Gastroesophageal sphincter (tissue), 4 donors: ENCODE results near the gene TMEM138. TPM values are rescaled to one million over a fixed set of nuclear protein-coding genes. Genes with fewer than 3 reads are reported as not detected.

Experiments used
- ATAC-seq: fragments of 150-250 bp; one replicate; pipeline ENCODE4 v1.9.1; 2016; ENCODE audit warnings: mild to moderate bottlenecking, moderate library complexity
- H3K27ac ChIP-seq, 4 donors: fragments of 200-600 bp; sonication (generic) in 3 of 4; 1 replicate in 3 of 4; 2 replicates in 1 of 4; pipeline ENCODE4 v1.5.1; 2016 to 2019
- H3K27me3 ChIP-seq: fragments of 200-600 bp; sonication (generic); one replicate; pipeline ENCODE4 v1.5.1; 2019
- H3K36me3 ChIP-seq, 2 donors: fragments of 200-600 bp; sonication (generic); one replicate each; pipeline ENCODE4 v1.5.1; 2019; ENCODE audit warnings: control low read depth in 1 of 2
- H3K4me1 ChIP-seq, 3 donors: fragments of 200-600 bp; sonication (generic); 1 replicate in 2 of 3; 2 replicates in 1 of 3; pipeline ENCODE4 v1.5.1; 2016 to 2019; ENCODE audit warnings: control low read depth in 2 of 3
- H3K4me3 ChIP-seq, 2 donors: fragments of 200-600 bp; sonication (generic); one replicate each; pipeline ENCODE4 v1.5.1; 2019; ENCODE audit warnings: mild to moderate bottlenecking in 1 of 2, moderate library complexity in 1 of 2
- H3K9me3 ChIP-seq, 3 donors: fragments of 200-600 bp; sonication (generic); one replicate each; pipeline ENCODE4 v1.5.1; 2017 to 2019; ENCODE audit warnings: control low read depth in 2 of 3
- EP300 ChIP-seq: sonication (generic); formaldehyde crosslinking; IDR thresholded peaks from one replicate; pipeline ENCODE4 v1.6.1; 2017; ENCODE audit warnings: antibody characterized with exemption, mild to moderate bottlenecking
- POLR2A ChIP-seq, 2 donors: fragments of 450-650 bp; IDR thresholded peaks; one replicate each; pipeline ENCODE4 v1.6.1; 2017; ENCODE audit warnings: antibody characterized with exemption in 2 of 2, mild to moderate bottlenecking in 2 of 2, moderate library complexity in 1 of 2
- POLR2AphosphoS5 ChIP-seq: sonication (generic); formaldehyde crosslinking; IDR thresholded peaks from one replicate; pipeline ENCODE4 v1.6.1; 2017; ENCODE audit warnings: antibody characterized with exemption
- WGBS, 2 donors: methylation state at CpG; one replicate each; pipeline ENCODE4 v1.1.5; 2018; ENCODE audit warnings: low coverage in 1 of 2; 5-methylcytosine and 5-hydroxymethylcytosine counted together
- total RNA-seq, 4 donors: library from RNA; depleted of rRNA; stranded (reverse); fragments of >200 nt; gene quantifications; one replicate each; pipeline ENCODE4 v1.1.0, GENCODE V29; 2016
- TF ChIP-seq, protein P1 (sequence below), 4 experiments: fragments of 200-600 bp in 2 of 4; fragments of 450-650 bp in 2 of 4; sonication (generic) in 1 of 4; IDR thresholded peaks; one replicate each; pipeline ENCODE4 v1.5.1; 2017 to 2019; ENCODE audit warnings: antibody characterized with exemption in 4 of 4, mild to moderate bottlenecking in 2 of 4, moderate library complexity in 2 of 4

TMEM138 gene
- total RNA-seq, 4 donors from 2014 or later, result 18.3 to 37.0 (median 21.7) TPM

DNA sequence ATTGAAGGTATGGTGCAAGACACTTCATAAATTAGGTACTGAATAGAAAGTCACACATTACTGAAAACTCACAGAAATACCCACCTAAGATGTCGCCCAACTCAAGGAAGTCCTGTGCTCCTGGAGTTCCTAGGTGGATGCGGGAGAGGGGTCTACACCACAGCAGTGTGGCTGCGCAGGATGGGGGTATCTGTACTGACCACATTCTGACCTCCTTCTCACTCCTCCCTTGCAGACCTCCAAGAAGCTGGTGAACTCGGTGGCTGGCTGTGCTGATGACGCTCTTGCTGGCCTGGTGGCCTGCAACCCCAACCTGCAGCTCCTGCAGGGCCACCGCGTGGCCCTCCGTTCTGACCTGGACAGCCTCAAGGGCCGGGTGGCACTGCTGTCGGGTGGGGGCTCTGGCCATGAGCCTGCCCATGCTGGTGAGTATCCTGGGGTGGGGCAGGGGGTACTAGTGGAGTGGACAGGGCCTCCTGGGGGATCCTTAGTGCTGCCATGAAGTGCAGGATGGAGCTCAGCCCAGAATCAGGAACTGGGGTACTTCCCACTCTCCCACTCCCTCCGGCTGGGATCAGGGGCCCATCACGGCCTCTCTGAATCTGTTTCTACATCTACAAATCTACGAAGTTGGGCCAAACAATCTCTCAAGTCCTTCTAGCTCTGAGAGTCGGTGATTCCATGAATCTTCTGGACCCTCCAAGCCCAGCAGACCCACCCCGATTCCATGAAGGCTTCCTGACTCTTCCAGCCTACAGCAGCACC lies 24.3 kb upstream of the TMEM138 start:
- Histone ChIP-seq H3K9me3 (no peaks in the 10 kb centered on the region), H3K36me3 (peaks cover 0 to 39% of the 10 kb centered on the region in 2 donors), H3K4me1 (peaks cover 0 to 31% (median 3%) of the 10 kb centered on the region in 3 donors), H3K27ac (no peak overlapping the region), H3K4me3 (no peak overlapping the region), H3K27me3 (no peaks in the 10 kb centered on the region)
- TF ChIP-seq POLR2A (IDR thresholded peaks at IDR 0.05) (no peak), EP300 (no peak), POLR2AphosphoS5 (no peak)
- TF ChIP-seq, protein P1, sequence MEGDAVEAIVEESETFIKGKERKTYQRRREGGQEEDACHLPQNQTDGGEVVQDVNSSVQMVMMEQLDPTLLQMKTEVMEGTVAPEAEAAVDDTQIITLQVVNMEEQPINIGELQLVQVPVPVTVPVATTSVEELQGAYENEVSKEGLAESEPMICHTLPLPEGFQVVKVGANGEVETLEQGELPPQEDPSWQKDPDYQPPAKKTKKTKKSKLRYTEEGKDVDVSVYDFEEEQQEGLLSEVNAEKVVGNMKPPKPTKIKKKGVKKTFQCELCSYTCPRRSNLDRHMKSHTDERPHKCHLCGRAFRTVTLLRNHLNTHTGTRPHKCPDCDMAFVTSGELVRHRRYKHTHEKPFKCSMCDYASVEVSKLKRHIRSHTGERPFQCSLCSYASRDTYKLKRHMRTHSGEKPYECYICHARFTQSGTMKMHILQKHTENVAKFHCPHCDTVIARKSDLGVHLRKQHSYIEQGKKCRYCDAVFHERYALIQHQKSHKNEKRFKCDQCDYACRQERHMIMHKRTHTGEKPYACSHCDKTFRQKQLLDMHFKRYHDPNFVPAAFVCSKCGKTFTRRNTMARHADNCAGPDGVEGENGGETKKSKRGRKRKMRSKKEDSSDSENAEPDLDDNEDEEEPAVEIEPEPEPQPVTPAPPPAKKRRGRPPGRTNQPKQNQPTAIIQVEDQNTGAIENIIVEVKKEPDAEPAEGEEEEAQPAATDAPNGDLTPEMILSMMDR (IDR thresholded peaks at IDR 0.05), result no peak
- WGBS, 2 donors, result 89 to 100% methylated on average over 1 to 6 of the region's 15 CpGs
- no peak for ATAC-seq

DNA sequence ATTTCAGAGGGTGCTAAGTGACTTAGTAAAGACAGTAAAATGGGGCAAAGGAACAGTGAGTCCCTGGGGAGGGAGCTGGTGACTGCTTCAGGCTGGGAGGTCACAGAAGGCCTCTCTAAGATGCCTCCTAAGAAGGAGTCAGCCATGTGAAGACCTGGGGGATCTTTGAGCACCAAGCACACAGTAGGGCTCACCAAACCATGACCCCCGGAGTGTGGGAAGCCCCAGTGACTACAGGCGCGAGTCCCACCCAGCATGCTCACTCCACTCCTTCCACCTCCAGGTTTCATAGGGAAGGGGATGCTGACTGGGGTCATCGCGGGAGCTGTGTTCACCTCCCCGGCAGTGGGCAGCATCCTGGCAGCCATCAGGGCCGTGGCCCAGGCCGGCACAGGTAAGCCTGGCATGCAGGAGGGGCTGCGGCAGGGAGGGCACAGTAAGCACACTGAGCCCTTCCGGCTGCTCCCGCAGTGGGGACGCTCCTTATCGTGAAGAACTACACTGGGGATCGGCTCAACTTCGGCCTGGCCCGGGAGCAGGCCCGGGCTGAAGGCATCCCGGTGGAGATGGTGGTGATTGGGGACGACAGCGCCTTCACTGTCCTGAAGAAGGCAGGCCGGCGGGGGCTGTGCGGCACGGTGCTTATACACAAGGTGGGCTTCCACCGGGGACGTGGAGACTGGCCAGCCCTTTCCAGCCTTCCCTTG lies 23.2 kb upstream of the TMEM138 start:
- no peaks in the 10 kb centered on the region for H3K9me3 ChIP-seq
- TF ChIP-seq EP300 (no peak), POLR2AphosphoS5 (no peak), POLR2A (IDR thresholded peaks at IDR 0.05) (no peak)
- TF ChIP-seq, protein P1 (IDR thresholded peaks at IDR 0.05), result no peak
- H3K4me3 ChIP-seq, result no peak overlapping the region

GRCh38 chr11:61339490-61339878 lies 22.7 kb upstream of the TMEM138 start:
- no peak for ATAC-seq
- H3K36me3 ChIP-seq, result peaks cover 0 to 51% of the 10 kb centered on the region in 2 donors
- peaks cover 0 to 21% (median 0%) of the 10 kb centered on the region in 3 donors for H3K4me1 ChIP-seq
- no peak overlapping the region for H3K4me3 ChIP-seq
- no peaks in the 10 kb centered on the region for H3K9me3 ChIP-seq
- WGBS, 2 donors, result 62 to 93% methylated on average over 3 of the region's 4 CpGs
- no peak overlapping the region for H3K27ac ChIP-seq
- H3K27me3 ChIP-seq, result no peaks in the 10 kb centered on the region
- TF ChIP-seq POLR2A (IDR thresholded peaks at IDR 0.05) (no peak), POLR2AphosphoS5 (no peak), EP300 (no peak)
- TF ChIP-seq, protein P1 (IDR thresholded peaks at IDR 0.05), result no peak

More for the DNA sequence above, 23.2 kb upstream of the TMEM138 start:
- no peaks in the 10 kb centered on the region for H3K27me3 ChIP-seq
- H3K36me3 ChIP-seq, result peaks cover 0 to 49% of the 10 kb centered on the region in 2 donors
- ATAC-seq, result no peak
- no peak overlapping the region for H3K27ac ChIP-seq
- peaks cover 0 to 25% (median 0%) of the 10 kb centered on the region in 3 donors for H3K4me1 ChIP-seq
- WGBS, 2 donors, result 97 to 100% methylated on average over 1 to 5 of the region's 26 CpGs

DNA sequence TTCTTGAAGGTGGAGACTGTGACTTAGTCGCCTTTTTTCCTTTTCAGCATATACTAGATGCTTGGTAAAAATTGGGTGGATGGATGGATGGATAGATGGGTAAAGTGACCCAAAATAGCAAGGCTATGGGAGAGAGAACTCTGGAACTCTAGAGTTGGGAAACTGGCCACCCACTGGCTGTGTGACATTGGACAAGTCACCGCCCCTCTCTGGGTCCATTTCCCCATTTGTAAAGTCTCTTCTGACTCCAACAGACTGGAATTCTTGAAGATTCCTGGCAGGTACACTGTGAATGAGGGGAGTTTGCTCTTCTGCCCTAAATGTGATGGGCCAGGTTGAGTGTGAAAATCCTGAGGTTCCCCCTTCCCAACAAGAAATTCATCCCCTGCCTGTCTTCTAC lies 21.2 kb upstream of the TMEM138 start:
- TF ChIP-seq POLR2AphosphoS5 (no peak), POLR2A (IDR thresholded peaks at IDR 0.05) (no peak), EP300 (no peak)
- TF ChIP-seq, protein P1 (IDR thresholded peaks at IDR 0.05), result no peak
- Histone ChIP-seq H3K9me3 (no peaks in the 10 kb centered on the region), H3K4me3 (no peak overlapping the region), H3K27ac (no peak overlapping the region), H3K36me3 (peaks cover 0 to 59% of the 10 kb centered on the region in 2 donors), H3K27me3 (no peaks in the 10 kb centered on the region), H3K4me1 (peaks cover 0 to 9% (median 0%) of the 10 kb centered on the region in 3 donors)
- WGBS, 2 donors, result 92 to 100% methylated on average over 2 of the region's 2 CpGs
- no peak for ATAC-seq
